DND-41 (cell line): ENCODE results near the gene FBXO9.

Source experiments
- ATAC-seq: fragments of 200-7000 bp; cut with Tn5 transposase; 3 replicates; pipeline ENCODE4 v1.9.1; 2021; ENCODE audit warnings: low read depth; ENCODE audit not compliant: insufficient read depth
- DNase-seq: peaks from one replicate; pipeline ENCODE4 v3.0.0-alpha.2; 2020
- H2AFZ ChIP-seq: 2 replicates; pipeline ENCODE4 v1.6.0; 2012; ENCODE audit warnings: low read depth, low read length
- H3K27ac ChIP-seq: 2 replicates; pipeline ENCODE4 v1.5.1; 2012; ENCODE audit warnings: low read length, inconsistent platforms
- H3K27me3 ChIP-seq: fragments of 200-600 bp; sonication (generic); 2 replicates; pipeline ENCODE4 v1.6.0; 2012; ENCODE audit warnings: low read length, mild to moderate bottlenecking, inconsistent platforms; ENCODE audit not compliant: insufficient read depth, poor library complexity
- H3K36me3 ChIP-seq: 2 replicates; pipeline ENCODE4 v1.5.1; 2012; ENCODE audit warnings: low read length, inconsistent platforms; ENCODE audit not compliant: insufficient read depth
- H3K4me1 ChIP-seq: 2 replicates; pipeline ENCODE4 v1.5.1; 2012; ENCODE audit warnings: mild to moderate bottlenecking, low read length; ENCODE audit not compliant: insufficient read depth
- H3K4me2 ChIP-seq: 2 replicates; pipeline ENCODE4 v1.6.0; 2012; ENCODE audit warnings: mild to moderate bottlenecking, moderate library complexity, low read length, inconsistent platforms; ENCODE audit not compliant: insufficient read depth
- H3K4me3 ChIP-seq, 2 experiments: fragments of 200-600 bp in 1 of 2; shearing (Covaris generic) in 1 of 2; 2 replicates each; pipeline ENCODE4 v1.5.1; 2012 to 2016; ENCODE audit warnings: inconsistent platforms in 2 of 2, low read length in 2 of 2, mild to moderate bottlenecking in 2 of 2, low read depth in 1 of 2, moderate library complexity in 1 of 2
- H3K79me2 ChIP-seq: 2 replicates; pipeline ENCODE4 v1.6.0; 2012; ENCODE audit warnings: low read length, inconsistent platforms; ENCODE audit not compliant: insufficient read depth
- H3K9ac ChIP-seq: 2 replicates; pipeline ENCODE4 v1.6.0; 2012; ENCODE audit warnings: low read depth, mild to moderate bottlenecking, inconsistent platforms, low read length, moderate library complexity
- H3K9me3 ChIP-seq: 2 replicates; pipeline ENCODE4 v1.5.1; 2012; ENCODE audit warnings: low read length, moderate library complexity, mild to moderate bottlenecking, inconsistent platforms; ENCODE audit not compliant: insufficient read depth, severe bottlenecking
- H4K20me1 ChIP-seq: 2 replicates; pipeline ENCODE4 v1.6.0; 2012; ENCODE audit warnings: low read length; ENCODE audit not compliant: insufficient read depth
- CTCF ChIP-seq: IDR thresholded peaks from 2 replicates; pipeline ENCODE4 v1.5.1; 2012; ENCODE audit warnings: borderline replicate concordance, low read length, moderate library complexity, mild to moderate bottlenecking; ENCODE audit not compliant: poor library complexity, severe bottlenecking; ENCODE audit errors: extremely low read depth
- EZH2 ChIP-seq: IDR thresholded peaks from 3 replicates; pipeline ENCODE4 v1.6.1; 2012; ENCODE audit warnings: borderline replicate concordance, low read depth, mild to moderate bottlenecking, moderate library complexity, low read length, inconsistent platforms; ENCODE audit not compliant: severe bottlenecking

FBXO9 gene

GRCh38 chr6:53124131-53124800, 59.1 kb downstream of the FBXO9 start:
- no peaks in the 10 kb centered on the region for H4K20me1 ChIP-seq
- no peak overlapping the region for H2AFZ ChIP-seq

GRCh38 chr6:53125276-53125675, 60.1 kb downstream of the FBXO9 start:
- Histone ChIP-seq H3K27me3 (no peaks in the 10 kb centered on the region), H3K4me3 (no peak overlapping the region), H3K4me1 (no peaks in the 10 kb centered on the region), H3K36me3 (no peaks in the 10 kb centered on the region), H3K27ac (no peak overlapping the region), H4K20me1 (no peaks in the 10 kb centered on the region), H2AFZ (no peak overlapping the region), H3K9me3 (no peaks in the 10 kb centered on the region), H3K79me2 (no peaks in the 10 kb centered on the region), H3K9ac (no peak overlapping the region), H3K4me2 (no peak overlapping the region)
- no peak for ATAC-seq
- no peak for DNase-seq
- no peak for TF ChIP-seq EZH2
- no peak for TF ChIP-seq CTCF

More at GRCh38 chr6:53124131-53124800, 59.1 kb downstream of the FBXO9 start:
- H3K79me2 ChIP-seq = no peaks in the 10 kb centered on the region
- H3K4me1 ChIP-seq = no peaks in the 10 kb centered on the region
- no peak overlapping the region for H3K27ac ChIP-seq
- DNase-seq (no peak), ATAC-seq (no peak)
- no peaks in the 10 kb centered on the region for H3K27me3 ChIP-seq
- H3K4me2 ChIP-seq = no peak overlapping the region
- H3K9ac ChIP-seq = no peak overlapping the region
- no peaks in the 10 kb centered on the region for H3K36me3 ChIP-seq
- no peaks in the 10 kb centered on the region for H3K9me3 ChIP-seq
- no peak overlapping the region for H3K4me3 ChIP-seq
- TF ChIP-seq CTCF = no peak
- no peak for TF ChIP-seq EZH2

DNA sequence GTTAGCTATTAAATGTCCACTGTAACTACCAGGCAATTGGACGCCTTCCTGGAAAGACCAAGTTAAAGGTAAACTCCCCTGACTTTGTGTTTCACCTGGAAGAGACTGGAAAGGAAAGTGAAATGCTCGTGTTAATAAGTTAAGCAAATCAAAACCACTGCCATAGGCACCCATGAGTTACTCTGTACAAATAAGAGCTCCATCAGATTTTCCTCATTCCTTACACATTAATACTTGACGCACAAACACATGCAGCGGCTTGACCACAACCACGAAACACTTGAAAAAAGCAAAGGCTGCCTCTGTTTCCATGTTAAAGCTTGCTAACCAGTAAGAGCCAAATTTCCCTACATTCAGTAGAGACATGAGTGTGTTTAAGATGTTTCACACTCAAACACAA, 63.6 kb downstream of the FBXO9 start:
- Histone ChIP-seq H3K36me3 (no peaks in the 10 kb centered on the region), H3K4me1 (no peaks in the 10 kb centered on the region), H4K20me1 (no peaks in the 10 kb centered on the region), H3K27me3 (no peaks in the 10 kb centered on the region), H3K4me3 (no peak overlapping the region), H3K9ac (no peak overlapping the region), H3K4me2 (no peak overlapping the region), H2AFZ (no peak overlapping the region), H3K9me3 (no peaks in the 10 kb centered on the region), H3K27ac (no peak overlapping the region), H3K79me2 (no peaks in the 10 kb centered on the region)
- TF ChIP-seq CTCF (no peak), EZH2 (no peak)
- no peak for ATAC-seq
- DNase-seq = no peak

DNA sequence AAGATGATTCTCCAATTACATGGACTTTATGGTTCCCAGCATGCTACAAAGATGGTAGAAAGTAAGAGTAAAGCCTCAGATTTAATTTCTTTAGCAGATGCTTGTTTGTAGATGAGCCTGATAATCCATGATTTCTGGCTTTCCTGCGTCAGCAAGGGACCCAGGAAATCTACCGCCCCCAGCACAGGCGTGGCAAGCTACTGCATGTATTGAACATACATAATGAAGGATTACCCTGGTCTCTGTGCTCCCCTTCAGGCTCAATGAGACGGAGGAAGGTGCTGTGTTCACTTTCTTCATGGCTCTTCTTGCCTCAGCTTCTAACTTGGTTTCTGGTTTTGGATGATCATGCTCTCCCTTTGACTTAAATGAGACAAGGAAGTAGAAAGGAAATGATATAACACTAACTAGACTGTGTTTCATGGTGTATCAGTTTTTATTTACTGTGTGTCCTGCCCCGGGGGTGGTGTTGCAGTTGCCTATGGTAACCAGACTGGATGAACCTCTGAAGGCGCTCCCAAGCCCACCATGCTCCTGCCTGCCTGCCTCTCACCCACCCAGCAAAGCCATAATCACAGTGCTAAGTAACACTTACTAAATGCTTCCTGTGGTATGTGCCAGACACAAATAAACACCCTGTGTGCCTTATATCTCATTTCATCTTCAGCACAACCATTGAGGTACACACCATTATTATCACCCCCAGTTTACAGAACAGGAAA, 65.5 kb downstream of the FBXO9 start:
- Histone ChIP-seq H3K4me1 (0 out of 2 replicates have a peak, but pooled peaks cover 5% of the 10 kb centered on the region), H3K4me3 (no peak overlapping the region), H3K27ac (no peak overlapping the region), H3K36me3 (no peaks in the 10 kb centered on the region), H2AFZ (no peak overlapping the region), H3K79me2 (no peaks in the 10 kb centered on the region), H4K20me1 (no peaks in the 10 kb centered on the region), H3K27me3 (no peaks in the 10 kb centered on the region), H3K9me3 (no peaks in the 10 kb centered on the region), H3K4me2 (no peak overlapping the region), H3K9ac (no peak overlapping the region)
- DNase-seq (no peak), ATAC-seq (no peak)
- TF ChIP-seq CTCF (no peak), EZH2 (no peak)
